PFSK-1 (cell line): ENCODE results near the gene RUNX1.

Experiments used
- FOXP2 ChIP-seq: optimal IDR thresholded peaks from 2 replicates; pipeline ENCODE3; 2011; ENCODE audit warnings: borderline replicate concordance, control low read depth, inconsistent platforms; ENCODE audit not compliant: insufficient read depth; ENCODE audit errors: extremely low read length, extremely low read depth
- POLR2AphosphoS5 ChIP-seq: IDR thresholded peaks from 2 replicates; pipeline ENCODE4 v1.6.1; 2012; ENCODE audit warnings: low read depth, mild to moderate bottlenecking, control low read depth, low read length, moderate library complexity
- SIN3A ChIP-seq: IDR thresholded peaks from 2 replicates; pipeline ENCODE4 v1.6.1; 2012; ENCODE audit warnings: mild to moderate bottlenecking, low read length, moderate library complexity, borderline replicate concordance; ENCODE audit not compliant: insufficient read depth
- TAF1 ChIP-seq: IDR thresholded peaks from 2 replicates; pipeline ENCODE4 v1.6.1; 2012; ENCODE audit warnings: low read length, control low read depth, borderline replicate concordance; ENCODE audit not compliant: insufficient read depth
- TF ChIP-seq, protein P1 (sequence below), 2 experiments: IDR thresholded peaks; 2 replicates each; pipeline versions ENCODE4 v1.6.1 to v1.8.0; 2011 to 2012; ENCODE audit warnings: low read depth in 2 of 2, low read length in 2 of 2, control low read depth in 1 of 2, inconsistent platforms in 1 of 2, mild to moderate bottlenecking in 1 of 2, moderate library complexity in 1 of 2; ENCODE audit not compliant: insufficient read depth in 1 of 2

DNA sequence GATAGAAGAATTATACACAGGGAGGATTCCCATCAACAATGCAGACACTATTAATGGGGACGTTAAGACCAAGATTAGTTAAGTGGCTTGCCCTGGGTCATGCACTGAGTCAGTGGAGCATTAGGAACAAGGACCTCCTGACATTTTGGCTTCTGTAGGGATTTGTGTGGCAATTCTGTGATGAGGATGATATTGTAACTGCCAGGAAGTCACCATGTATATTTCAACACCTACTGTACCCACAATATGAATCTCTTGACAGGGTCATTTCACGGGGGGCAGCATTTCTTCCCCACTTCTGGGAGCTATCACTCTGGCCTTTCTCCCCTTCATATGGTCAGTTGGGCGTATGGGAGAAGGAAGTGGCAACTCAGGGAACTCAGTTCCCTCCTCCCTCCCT is 134.9 kb downstream of the RUNX1 start:
- TF ChIP-seq, protein P1, sequence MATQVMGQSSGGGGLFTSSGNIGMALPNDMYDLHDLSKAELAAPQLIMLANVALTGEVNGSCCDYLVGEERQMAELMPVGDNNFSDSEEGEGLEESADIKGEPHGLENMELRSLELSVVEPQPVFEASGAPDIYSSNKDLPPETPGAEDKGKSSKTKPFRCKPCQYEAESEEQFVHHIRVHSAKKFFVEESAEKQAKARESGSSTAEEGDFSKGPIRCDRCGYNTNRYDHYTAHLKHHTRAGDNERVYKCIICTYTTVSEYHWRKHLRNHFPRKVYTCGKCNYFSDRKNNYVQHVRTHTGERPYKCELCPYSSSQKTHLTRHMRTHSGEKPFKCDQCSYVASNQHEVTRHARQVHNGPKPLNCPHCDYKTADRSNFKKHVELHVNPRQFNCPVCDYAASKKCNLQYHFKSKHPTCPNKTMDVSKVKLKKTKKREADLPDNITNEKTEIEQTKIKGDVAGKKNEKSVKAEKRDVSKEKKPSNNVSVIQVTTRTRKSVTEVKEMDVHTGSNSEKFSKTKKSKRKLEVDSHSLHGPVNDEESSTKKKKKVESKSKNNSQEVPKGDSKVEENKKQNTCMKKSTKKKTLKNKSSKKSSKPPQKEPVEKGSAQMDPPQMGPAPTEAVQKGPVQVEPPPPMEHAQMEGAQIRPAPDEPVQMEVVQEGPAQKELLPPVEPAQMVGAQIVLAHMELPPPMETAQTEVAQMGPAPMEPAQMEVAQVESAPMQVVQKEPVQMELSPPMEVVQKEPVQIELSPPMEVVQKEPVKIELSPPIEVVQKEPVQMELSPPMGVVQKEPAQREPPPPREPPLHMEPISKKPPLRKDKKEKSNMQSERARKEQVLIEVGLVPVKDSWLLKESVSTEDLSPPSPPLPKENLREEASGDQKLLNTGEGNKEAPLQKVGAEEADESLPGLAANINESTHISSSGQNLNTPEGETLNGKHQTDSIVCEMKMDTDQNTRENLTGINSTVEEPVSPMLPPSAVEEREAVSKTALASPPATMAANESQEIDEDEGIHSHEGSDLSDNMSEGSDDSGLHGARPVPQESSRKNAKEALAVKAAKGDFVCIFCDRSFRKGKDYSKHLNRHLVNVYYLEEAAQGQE (IDR thresholded peaks at IDR 0.05; ENCODE audit: insufficient read depth in 1 of 2, low read depth in 2 of 2, low read length in 2 of 2): no peak
- TF ChIP-seq TAF1 (no peak), SIN3A (no peak), FOXP2 (no peak), POLR2AphosphoS5 (no peak)
